Breast epithelium (tissue), 3 donors: ENCODE measurements around the gene ESYT2.

Experiments used
- POLR2AphosphoS5 ChIP-seq, 3 donors: sonication (generic); formaldehyde crosslinking; IDR thresholded peaks; one replicate each; pipeline ENCODE4 v1.6.1; 2017; ENCODE audit warnings: antibody characterized with exemption in 3 of 3
- TF ChIP-seq, protein P1 (sequence below), 3 donors: fragments of 450-650 bp; IDR thresholded peaks; one replicate each; pipeline ENCODE4 v1.5.1; 2016 to 2017; ENCODE audit warnings: antibody characterized with exemption in 3 of 3, mild to moderate bottlenecking in 3 of 3, moderate library complexity in 3 of 3

DNA sequence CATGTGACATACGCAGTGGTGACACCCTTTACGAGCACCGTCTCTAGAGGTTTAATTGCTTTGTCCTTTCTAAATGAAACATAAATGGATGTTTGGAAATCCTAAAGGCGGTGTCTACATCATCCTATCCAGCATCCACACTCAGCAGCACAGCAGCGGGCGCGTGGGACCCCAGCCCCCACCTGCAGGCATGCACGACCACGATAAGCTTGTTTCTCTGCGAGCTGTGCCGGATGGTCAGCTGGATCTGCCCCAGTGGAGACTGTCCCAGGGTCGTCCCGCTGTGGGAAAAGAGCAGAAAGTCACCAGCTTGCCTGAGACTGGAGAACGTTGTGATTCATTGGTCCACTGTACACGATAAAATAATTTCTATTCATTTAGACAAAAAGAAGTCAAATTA is 90.5 kb downstream of the ESYT2 start:
- TF ChIP-seq POLR2AphosphoS5 (IDR thresholded peaks at IDR 0.05) = no peak
- TF ChIP-seq, protein P1, sequence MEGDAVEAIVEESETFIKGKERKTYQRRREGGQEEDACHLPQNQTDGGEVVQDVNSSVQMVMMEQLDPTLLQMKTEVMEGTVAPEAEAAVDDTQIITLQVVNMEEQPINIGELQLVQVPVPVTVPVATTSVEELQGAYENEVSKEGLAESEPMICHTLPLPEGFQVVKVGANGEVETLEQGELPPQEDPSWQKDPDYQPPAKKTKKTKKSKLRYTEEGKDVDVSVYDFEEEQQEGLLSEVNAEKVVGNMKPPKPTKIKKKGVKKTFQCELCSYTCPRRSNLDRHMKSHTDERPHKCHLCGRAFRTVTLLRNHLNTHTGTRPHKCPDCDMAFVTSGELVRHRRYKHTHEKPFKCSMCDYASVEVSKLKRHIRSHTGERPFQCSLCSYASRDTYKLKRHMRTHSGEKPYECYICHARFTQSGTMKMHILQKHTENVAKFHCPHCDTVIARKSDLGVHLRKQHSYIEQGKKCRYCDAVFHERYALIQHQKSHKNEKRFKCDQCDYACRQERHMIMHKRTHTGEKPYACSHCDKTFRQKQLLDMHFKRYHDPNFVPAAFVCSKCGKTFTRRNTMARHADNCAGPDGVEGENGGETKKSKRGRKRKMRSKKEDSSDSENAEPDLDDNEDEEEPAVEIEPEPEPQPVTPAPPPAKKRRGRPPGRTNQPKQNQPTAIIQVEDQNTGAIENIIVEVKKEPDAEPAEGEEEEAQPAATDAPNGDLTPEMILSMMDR (IDR thresholded peaks at IDR 0.05) = no peak
